ENCODE data around the gene ANO1. TPM values are rescaled to one million over a fixed set of nuclear protein-coding genes. Genes with fewer than 3 reads are reported as not detected.

ANO1 gene
- total RNA-seq, 1 donor from 2014 or later = 7.7 TPM

- no peak for DNase-seq
- H3K27ac ChIP-seq (replicated peaks) = no peak overlapping the region
- peaks cover 8% of the 10 kb centered on the region for H3K27me3 ChIP-seq (ENCODE audit: low read depth)
- no peak overlapping the region for H3K4me3 ChIP-seq
- TF ChIP-seq CTCF (IDR thresholded peaks at IDR 0.05; ENCODE audit: borderline replicate concordance) = no peak
- H3K9me3 ChIP-seq (replicated peaks) = no peaks in the 10 kb centered on the region
- no peaks in the 10 kb centered on the region for H3K4me1 ChIP-seq
- H3K36me3 ChIP-seq = peaks cover 3% of the 10 kb centered on the region
- intact Hi-C loops (cut with micrococcal nuclease) = no loop called here
Observed at GRCh38 chr11:70186420-70186819, 108.3 kb downstream of the ANO1 start.

- Histone ChIP-seq H3K27ac (replicated peaks) (no peak overlapping the region), H3K4me1 (no peaks in the 10 kb centered on the region), H3K4me3 (no peak overlapping the region), H3K36me3 (peaks cover 1% of the 10 kb centered on the region), H3K9me3 (replicated peaks) (no peaks in the 10 kb centered on the region), H3K27me3 (ENCODE audit: low read depth) (peaks cover 5% of the 10 kb centered on the region)
- intact Hi-C loops (cut with micrococcal nuclease) = no loop called here
- TF ChIP-seq CTCF (IDR thresholded peaks at IDR 0.05; ENCODE audit: borderline replicate concordance) = no peak
- DNase-seq = no peak
Observed at GRCh38 chr11:70186936-70187335, 108.8 kb downstream of the ANO1 start.

- Histone ChIP-seq H3K4me1 (no peaks in the 10 kb centered on the region), H3K4me3 (no peak overlapping the region), H3K27me3 (ENCODE audit: low read depth) (peaks cover 7% of the 10 kb centered on the region), H3K36me3 (no peaks in the 10 kb centered on the region), H3K27ac (replicated peaks) (no peak overlapping the region), H3K9me3 (replicated peaks) (no peaks in the 10 kb centered on the region)
- DNase-seq = no peak
- TF ChIP-seq CTCF (IDR thresholded peaks at IDR 0.05; ENCODE audit: borderline replicate concordance) = no peak
- intact Hi-C loops (cut with micrococcal nuclease) = no loop called here
Observed at GRCh38 chr11:70187771-70188170, 109.7 kb downstream of the ANO1 start.

- DNase-seq = no peak
- TF ChIP-seq CTCF (IDR thresholded peaks at IDR 0.05; ENCODE audit: borderline replicate concordance) = no peak
- Histone ChIP-seq H3K27ac (replicated peaks) (no peak overlapping the region), H3K36me3 (no peaks in the 10 kb centered on the region), H3K27me3 (ENCODE audit: low read depth) (peaks cover 17% of the 10 kb centered on the region), H3K4me3 (no peak overlapping the region), H3K4me1 (no peaks in the 10 kb centered on the region), H3K9me3 (replicated peaks) (no peaks in the 10 kb centered on the region)
- intact Hi-C loops (cut with micrococcal nuclease) = loop anchor here (5.0 kb wide), 2 partner anchors 272 to 507 kb away; no protein-coding TSS in a partner anchor
Observed at GRCh38 chr11:70189622-70190021, 111.5 kb downstream of the ANO1 start.

GRCh38 chr11:70191495-70192140 is 113.5 kb downstream of the ANO1 start:
- intact Hi-C loops (cut with micrococcal nuclease) = loop anchor here (5.0 kb wide), 2 partner anchors 274 to 509 kb away; no protein-coding TSS in a partner anchor
- H3K27ac ChIP-seq (replicated peaks) = no peak overlapping the region

More at GRCh38 chr11:70191495-70192140, 113.5 kb downstream of the ANO1 start:
- TF ChIP-seq CTCF (IDR thresholded peaks at IDR 0.05; ENCODE audit: borderline replicate concordance) = peak; percentile 94
- no peak overlapping the region for H3K4me3 ChIP-seq
- H3K36me3 ChIP-seq = no peaks in the 10 kb centered on the region
- peak; percentile 83 for DNase-seq
- no peaks in the 10 kb centered on the region for H3K9me3 ChIP-seq (replicated peaks)
- peaks cover 15% of the 10 kb centered on the region for H3K27me3 ChIP-seq (ENCODE audit: low read depth)
- H3K4me1 ChIP-seq = no peaks in the 10 kb centered on the region

Data from left ventricle myocardium inferior (tissue), 1 donor.